SH-SY5Y (cell line): Measurements from ENCODE around the gene CPLX4.

Experiments
- GATA2 ChIP-seq: IDR thresholded peaks from 2 replicates; pipeline ENCODE4 v1.6.1; 2011; ENCODE audit warnings: mild to moderate bottlenecking, low read depth, low read length
- GATA3 ChIP-seq: IDR thresholded peaks from 2 replicates; pipeline ENCODE4 v1.6.1; 2011; ENCODE audit warnings: low read depth, mild to moderate bottlenecking, low read length, moderate library complexity

Gene CPLX4

DNA sequence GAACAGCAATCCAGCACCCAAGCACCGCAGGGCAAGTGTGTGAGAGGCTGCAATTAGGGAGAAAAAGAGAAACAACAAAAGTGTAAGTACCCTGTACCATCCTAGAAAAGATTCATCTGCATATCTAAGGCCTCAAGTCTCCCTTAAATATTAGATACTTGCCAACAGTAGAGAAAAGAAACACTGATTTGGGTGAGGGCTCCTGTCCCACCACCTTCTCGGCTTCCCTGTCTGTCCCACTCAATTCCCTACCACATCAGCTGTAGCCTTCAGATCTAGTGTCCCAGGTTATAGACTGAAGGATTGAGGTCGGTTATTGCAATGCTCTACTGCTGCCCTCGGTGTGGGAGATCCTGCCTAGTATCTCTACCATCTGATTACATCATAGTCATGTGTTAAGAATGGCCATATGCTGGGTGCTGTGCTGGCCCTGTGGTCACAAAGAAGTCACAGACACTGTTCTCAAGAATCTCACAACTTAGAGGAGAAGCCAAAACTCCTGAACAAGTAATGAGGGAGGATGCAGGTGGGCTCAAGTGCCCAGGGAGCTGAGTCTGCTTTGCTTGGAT lies 47.7 kb downstream of the CPLX4 start:
- TF ChIP-seq GATA2 (0 out of 2 replicates have a peak, but pooled peaks have one; percentile 26), GATA3 (no peak)

DNA sequence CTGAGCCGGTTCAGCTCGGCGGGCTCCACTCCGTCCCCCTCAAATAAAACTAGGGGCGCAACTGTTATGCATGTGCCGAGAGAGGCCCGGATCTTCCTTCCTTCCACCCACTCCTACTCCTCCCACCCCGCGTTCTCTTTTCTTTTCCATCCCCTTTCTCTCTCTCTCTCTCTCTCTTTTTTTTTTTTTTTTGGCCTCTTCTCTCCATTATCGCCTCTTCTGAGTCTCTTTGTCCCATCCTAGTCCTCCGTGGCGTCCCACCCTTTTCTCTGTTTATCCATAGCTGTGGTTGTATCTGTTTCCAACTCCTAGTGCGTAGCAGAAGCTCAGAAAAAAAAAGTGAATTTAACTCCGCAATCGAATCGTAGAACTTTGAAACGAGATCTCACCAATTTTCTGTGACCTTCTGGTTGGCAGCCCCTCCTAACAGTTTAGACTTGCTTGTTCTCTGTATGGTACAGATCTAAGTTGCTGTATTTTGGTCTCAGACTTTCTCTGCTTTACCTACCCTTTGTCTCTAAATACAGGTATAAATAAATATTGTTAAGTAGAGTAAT lies 48.8 kb downstream of the CPLX4 start:
- TF ChIP-seq GATA2: no peak
- no peak for TF ChIP-seq GATA3

DNA sequence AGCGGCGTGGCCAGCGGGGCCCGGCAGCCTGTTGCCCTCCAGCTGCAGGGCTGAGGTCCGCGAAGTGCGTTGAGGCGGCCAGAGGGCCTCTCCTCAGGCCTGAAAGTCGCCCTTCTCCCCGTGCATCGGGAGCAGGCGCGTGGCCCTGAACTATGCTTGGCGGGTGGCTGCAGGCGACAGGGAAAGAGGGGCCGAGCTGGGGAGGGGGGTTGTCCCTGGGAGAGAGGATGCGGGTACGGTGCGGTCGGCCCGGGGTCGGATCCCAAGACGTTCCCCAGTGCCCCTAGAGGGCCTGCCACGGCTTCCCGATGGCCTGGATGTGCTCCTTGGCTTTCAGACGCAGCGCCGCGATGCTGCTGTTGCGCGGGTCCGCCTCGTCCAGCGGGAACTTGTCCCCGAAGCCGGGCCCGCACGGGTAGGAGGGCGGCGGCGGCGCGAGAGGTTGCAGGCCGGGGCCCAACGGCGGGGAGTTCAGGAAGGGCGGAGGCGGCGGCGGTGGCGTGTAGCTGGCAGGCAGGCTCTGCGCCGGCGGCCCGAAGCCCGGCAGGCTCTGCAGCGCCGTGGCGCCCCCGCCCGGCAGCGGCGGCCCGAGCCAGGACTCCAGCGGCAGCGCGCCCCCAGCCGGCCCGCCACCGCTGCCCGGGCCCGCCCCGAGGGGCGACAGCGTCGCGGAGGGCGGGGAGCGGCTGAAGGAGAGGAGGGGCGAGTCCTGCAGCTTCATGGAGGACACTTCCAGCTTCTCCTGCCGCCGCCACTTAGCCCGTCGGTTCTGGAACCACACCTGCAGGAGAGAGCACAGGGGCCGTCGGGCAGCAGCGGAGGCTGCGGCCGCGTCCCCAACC lies 49.5 kb downstream of the CPLX4 start:
- no peak for TF ChIP-seq GATA3
- TF ChIP-seq GATA2: no peak

DNA sequence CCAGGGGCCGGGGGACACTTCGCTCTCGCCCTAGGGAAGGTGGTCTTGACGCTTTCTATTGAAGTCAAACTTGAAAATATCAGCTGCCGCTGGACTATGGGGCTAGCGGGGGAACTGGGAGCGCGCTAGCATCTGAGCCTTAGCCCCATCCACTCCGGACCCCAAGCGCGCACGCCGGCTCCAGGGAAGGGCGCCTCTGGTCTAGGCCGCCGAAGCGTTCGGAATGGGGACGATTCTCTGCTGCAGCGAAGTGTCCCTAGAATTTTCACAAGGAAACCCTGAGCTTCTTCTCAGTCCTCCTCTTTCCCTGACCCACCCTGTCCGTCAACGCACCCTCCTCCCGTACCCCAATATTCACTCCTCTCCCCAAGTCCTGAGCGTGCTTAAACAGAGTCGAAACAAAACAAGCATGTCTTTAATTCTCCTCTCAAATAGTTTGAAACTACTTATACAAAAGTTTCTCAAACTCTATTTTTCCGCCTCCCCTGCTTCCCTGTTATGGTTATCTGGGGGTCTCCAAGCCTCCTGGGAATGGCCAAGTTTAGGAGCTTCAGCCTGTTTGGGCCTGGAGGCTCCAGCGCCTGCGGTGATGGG lies 50.2 kb downstream of the CPLX4 start:
- TF ChIP-seq GATA3 (no peak), GATA2 (no peak)

DNA sequence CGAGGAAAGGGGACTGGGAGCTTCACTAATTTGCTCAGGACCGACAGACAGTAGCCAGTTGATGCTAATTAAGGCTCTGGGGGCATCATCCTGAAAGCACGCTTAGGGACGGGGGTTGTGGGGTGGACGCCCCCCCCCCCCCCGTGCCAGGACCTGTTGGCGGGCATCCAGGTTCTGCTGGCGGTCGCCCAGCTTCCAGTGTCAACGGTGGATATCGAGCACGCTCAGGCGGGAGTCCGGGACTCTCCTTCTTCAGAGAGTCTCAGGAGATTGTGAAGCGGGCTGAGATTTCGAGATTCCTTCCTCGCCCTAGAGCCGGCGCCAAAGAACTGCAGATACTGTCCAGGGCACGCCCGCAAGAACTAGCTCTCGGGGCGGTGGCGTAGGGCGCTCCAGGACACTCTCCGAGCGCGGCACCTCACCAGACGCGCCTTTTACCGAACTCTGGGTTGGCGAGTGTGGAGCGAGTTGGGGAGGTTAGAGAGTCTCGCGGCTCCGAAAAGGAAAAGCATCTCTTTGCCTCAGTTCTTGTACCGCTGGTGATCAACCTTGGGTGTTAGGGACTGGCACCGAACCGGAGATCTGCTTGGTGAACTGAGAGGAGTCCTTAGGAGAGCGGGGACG lies 50.8 kb downstream of the CPLX4 start:
- TF ChIP-seq GATA3: no peak
- no peak for TF ChIP-seq GATA2

DNA sequence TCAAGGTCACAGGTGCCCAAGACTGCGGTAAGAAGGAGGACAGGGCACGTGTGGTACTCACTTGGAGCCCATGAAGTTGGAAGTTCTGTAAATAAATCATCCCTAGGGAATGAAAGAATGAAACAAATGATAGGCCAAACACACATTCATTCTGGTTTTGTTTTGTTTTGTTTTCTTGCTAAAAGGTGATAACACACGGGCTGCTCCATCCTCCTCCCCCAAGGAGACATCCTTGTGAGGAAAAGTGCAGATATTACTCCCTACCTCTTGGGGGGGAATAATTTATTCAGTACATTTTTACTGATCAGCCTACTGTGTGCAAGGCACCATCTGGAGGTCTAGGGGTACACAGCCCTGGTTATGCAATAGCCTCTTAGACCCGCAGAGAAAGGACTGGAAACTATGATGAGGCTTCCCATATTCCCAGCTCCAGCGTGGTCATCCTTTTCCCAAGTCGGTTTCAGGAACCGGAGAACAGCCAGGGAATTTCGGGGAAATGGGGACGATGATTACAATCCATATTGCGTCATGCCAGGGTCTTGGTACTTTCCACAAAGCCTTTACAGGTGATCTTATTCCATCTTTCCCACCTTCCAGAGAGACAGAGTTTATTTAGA lies 51.5 kb downstream of the CPLX4 start:
- no peak for TF ChIP-seq GATA2
- no peak for TF ChIP-seq GATA3

DNA sequence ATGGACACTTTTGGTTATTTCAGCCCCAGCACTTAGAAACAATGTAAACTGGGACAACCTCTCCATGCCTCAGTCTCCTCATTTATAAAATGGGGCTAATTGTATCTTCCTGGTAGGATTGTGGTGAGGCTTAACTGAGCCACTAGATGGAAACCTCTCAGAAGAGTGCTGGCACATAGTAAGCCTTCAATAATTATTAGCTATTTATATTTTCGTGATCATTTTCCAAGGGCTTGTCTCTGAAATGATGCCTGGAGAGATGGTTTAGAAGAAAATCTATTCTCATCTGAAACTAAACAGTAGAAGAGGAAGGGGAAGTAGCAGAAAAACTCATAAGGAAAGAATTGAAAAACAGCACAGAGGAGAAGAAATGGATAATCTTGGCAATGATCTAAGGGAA lies 52.0 kb downstream of the CPLX4 start:
- no peak for TF ChIP-seq GATA2
- TF ChIP-seq GATA3: no peak

DNA sequence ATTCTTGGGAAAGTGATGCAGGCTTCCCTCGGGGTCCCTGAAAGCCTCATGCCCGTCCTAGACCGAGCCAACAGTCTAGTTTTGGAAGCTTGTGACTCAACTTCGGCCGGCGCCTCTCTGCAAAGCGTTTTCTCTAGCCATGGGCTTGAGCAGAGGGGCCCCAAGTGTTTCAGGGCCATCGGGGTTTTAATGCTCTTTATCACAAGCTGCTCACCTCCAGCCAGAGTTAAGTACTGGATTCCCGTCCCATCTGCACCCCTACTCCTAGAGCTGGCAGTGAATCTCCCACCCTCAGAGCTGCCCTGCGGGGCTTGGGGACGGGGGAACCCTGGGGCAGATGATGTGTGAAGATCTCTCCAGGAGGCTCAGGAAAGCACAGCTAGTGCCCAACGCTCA lies 52.5 kb downstream of the CPLX4 start:
- no peak for TF ChIP-seq GATA3
- TF ChIP-seq GATA2: no peak

DNA sequence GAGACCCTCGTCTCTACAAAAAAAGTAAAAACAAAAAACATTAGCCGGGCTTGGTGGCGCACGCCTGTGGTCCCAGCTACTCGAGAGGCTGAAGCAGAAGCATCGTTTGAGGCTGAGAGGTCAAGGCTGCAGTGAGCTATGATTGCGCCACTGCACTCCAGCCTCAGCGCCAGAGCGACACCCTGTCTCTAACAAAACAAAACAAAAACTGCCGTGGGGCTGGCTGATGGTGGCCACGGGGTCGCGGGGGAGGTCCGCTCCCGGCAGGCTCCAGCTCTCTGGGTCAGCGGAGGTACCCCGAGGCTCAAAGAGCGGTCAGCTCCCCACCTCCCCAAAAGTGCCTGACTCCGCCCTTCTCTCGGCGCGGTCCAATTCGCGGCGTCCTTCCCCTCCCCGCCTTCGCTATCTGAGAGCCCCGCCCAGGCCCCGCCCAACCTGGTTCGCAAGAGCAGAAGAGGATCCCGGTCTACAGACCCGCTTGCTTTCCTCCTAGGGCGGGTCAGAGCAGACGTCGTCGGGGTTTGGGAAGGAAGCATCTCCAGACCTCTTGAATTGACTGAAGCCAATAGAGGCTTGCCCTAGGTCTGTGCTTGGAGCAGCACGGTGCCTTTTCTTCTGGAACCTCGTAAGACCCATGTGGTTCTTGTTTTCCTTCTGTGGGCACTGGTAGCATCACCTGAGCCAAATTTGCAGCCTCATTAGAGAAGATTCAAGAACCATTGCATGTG lies 53.0 kb downstream of the CPLX4 start:
- TF ChIP-seq GATA2: no peak
- no peak for TF ChIP-seq GATA3

DNA sequence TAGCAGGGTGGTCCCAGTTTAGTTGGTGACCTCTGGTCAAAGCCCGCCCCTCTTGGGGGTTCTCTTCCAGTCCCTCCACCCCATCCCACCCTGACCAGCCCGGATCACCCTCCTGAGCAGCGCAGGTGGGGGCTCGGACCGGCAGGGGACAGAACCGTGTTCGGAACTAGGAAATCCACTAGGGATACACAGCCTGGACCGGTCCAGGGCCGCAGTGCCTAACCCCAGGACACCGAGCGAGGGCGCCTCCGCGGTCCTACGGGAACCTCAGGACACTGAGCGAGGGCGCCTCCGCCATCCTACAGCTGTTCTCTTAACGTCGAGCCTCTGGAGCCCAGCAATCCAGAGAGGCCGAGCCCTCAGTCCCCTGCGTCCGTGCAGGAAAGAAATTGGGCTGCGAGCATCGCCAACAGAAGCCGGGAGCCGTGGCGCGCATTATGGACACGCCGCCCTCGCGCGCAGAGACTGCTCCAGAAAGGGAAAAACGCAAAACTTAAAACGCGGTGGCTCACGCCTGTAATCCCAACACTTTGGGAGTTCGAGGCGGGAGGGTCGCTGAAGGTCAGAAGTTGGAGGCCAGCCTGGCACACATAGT lies 53.7 kb downstream of the CPLX4 start:
- no peak for TF ChIP-seq GATA2
- no peak for TF ChIP-seq GATA3

DNA sequence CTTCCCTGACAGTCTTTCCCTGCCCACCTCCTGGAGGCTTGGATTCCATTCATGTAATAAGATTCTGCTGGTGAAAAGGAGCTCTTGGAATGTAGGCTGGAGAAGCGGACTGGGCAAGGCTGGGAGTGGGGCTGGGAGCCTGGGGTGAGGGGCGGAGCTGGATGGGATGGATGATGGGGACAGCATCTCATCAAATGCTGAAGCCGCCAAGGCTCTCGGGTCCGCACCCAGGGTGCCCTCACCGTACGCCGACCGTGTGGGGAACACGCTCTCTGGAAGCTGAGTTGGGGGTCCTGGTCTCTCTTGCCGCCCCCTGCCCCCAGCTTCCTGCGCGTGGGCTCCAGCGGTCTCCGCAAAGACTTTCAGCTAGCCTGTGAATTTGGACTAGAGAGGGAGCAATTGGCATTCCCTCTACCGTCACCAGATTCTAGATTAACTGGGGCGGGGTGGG lies 54.3 kb downstream of the CPLX4 start:
- TF ChIP-seq GATA2: no peak
- no peak for TF ChIP-seq GATA3

DNA sequence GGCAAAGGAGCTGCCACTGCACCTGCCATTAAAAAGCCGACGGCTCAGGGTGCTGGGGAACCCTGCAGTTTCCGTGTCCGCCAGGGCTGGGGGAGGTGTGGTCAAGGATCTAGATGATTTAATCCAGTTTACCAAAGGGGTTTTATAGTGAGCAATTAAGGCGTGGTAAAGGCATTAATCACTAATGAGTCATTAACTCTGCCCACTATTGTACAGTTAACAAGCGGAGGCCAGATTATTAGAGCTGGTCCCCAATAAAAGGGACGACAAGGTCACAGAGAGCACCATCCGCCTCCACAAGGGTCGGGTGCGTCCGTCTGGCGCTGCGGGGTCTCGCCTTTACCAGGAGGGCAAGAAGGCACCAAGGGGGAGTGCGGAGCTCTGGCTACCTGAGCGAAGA lies 54.8 kb downstream of the CPLX4 start:
- no peak for TF ChIP-seq GATA2
- TF ChIP-seq GATA3: no peak
